D721Med (cell line): ENCODE data around the gene CYFIP1.

Experiments used
- DNase-seq: peaks from one replicate; pipeline ENCODE4 v3.0.0; 2011; ENCODE audit warnings: low spot score; ENCODE audit not compliant: insufficient read length
- FAIRE-seq: peaks from 2 replicates; lab custom pipeline; 2011; peaks lifted over from hg19 to GRCh38; lab: Jason Lieb, UNC
- TF ChIP-seq, protein P1 (sequence below): IDR thresholded peaks from 2 replicates; pipeline ENCODE4 v1.5.1; 2012; ENCODE audit warnings: mild to moderate bottlenecking, control low read depth; ENCODE audit not compliant: insufficient read depth; ENCODE audit errors: missing control alignments

Gene CYFIP1

DNA sequence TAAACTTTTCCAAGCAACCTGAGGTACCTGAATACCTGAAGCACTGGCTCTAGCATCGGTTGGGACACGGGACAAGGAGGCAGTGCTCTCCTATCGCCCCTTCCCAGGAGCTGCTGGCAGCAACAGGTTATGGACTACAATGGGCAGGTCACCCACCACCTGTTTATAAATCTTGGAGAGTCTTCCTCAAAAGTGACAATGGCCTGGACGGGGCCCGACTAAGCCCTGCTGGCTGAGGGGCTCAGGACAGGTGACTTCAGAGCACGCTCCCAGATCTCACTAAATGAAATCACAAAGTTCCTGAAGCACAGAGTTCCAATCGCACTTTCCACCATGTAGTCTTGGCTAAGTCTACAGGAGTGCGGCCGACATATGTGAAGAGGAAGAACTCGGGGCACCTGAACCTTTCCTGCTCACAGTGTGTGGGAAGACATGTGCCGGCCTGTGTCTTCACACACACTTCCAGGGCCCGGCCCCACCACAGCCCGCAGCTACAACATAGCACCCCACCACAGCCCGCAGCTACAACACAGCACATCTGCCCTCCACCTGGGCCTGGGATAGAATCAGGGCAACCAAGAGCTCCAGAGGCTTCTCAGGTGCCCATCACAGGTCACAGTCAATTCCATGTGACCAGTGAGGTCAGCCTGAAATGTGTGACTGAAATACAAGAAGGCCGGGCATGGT, 12.9 kb downstream of the CYFIP1 start:
- no peak for FAIRE-seq
- DNase-seq = no peak
- TF ChIP-seq, protein P1, sequence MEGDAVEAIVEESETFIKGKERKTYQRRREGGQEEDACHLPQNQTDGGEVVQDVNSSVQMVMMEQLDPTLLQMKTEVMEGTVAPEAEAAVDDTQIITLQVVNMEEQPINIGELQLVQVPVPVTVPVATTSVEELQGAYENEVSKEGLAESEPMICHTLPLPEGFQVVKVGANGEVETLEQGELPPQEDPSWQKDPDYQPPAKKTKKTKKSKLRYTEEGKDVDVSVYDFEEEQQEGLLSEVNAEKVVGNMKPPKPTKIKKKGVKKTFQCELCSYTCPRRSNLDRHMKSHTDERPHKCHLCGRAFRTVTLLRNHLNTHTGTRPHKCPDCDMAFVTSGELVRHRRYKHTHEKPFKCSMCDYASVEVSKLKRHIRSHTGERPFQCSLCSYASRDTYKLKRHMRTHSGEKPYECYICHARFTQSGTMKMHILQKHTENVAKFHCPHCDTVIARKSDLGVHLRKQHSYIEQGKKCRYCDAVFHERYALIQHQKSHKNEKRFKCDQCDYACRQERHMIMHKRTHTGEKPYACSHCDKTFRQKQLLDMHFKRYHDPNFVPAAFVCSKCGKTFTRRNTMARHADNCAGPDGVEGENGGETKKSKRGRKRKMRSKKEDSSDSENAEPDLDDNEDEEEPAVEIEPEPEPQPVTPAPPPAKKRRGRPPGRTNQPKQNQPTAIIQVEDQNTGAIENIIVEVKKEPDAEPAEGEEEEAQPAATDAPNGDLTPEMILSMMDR = no peak

DNA sequence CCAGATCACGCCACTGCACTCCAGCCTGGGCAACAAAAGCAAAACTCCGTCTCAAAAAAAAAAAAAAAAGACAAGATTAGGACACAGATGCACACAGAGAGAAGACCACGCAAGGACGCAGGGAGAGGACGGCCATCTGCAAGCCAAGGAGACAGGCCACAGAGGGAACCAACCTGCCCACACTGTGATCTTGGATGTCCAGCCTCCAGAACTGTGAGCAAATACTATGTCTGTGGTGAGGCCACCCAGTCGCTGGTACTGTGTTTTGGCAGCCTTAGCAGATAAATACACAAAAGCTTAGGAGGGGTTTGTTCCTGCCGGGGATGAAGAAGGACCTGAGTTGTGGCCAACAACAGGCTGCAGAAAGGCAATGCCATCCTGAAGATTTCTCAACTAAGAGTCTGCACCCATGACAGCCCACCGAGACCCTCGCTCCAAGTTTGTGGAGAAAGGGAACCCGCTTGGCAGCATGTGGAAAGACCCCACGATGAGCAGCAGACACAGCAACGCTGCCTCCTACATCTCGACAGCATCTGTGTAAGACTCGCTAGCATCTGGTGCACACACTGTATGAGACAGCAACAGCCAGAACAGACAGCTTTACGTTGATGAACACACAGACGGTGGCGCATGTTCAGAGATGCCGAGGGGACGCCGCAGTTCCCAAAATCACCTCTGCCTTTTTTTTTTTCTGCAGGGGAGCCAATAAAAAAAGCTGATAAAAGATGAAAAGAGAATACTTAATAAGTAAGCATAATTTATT, 13.7 kb downstream of the CYFIP1 start:
- TF ChIP-seq, protein P1 = no peak
- no peak for DNase-seq
- FAIRE-seq = no peak

DNA sequence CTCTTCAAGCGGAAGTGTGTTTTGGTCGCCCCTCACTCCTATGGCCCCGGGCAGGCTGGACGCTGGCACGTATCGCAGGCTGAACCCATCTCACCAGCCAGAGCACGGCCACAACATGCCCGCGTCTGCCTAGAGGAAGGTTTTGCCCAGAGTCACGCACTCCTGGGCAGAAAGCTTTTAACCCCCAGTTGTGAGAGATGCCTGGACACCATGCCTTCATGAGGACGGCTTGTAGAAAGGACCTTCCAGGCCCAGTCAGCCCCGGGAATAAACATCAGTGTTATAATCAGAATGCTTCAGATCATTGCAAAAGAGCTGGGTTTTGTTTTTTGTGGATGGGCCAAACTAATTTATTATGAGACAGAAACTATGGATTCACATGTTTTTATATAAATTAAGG, 16.5 kb downstream of the CYFIP1 start:
- TF ChIP-seq, protein P1 = no peak
- DNase-seq = no peak
- no peak for FAIRE-seq

DNA sequence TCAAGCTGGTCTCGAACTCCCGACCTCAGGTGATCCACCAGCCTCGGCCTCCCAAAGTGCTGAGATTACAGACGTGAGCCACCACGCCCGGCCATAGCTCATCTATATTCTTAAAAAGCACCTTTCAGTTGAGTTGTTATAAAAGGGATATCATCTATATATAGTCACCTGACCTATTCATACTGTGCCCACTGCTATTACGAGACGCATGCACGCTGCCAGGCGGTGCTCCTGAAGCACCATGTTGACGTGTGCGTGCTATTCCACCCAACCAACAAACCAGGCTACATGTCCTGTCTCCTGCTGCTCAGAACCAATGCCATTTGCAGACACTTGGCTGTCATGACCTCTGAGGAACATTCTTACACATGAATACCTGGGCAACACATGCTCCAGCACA, 17.6 kb downstream of the CYFIP1 start:
- TF ChIP-seq, protein P1 = no peak
- DNase-seq (no peak), FAIRE-seq (no peak)

DNA sequence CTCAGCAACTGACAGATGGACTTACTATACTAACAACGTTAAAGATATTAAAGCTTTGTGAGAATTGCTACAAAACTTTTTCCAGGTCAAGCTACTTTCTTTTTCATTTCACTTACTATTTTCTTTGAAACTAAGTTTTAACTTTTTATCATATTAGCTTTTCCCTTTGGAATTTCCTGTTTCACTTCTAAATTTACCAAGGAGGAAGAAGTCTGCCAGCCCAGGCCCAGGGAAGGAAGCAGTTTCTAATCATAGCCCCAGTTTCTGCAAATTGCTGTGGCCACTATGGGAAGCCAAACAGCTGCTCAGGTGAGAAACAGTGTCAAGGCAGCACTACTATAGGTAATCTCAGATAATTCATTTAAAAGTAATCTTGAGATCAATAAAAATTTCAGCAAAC, 18.4 kb downstream of the CYFIP1 start:
- DNase-seq (no peak), FAIRE-seq (no peak)
- TF ChIP-seq, protein P1 = no peak

DNA sequence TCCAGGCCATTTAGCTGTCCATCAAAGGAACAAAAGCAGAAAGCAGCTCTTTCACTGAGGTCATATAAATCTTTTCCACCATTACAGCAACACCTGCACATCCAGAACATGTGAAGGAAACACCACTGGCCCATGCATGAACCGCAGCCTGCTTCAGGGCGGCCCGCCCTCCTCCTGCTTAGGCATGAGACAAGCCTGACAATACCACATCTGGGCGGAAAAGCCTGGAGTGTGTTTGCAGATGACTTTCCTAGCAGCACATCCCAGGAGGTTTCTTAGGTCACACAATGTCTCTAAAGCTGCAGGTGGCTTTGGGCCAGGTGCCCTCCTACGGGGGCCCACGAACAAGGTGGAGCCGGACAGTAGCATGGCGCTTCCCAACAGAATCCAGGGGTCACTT, 19.6 kb downstream of the CYFIP1 start:
- TF ChIP-seq, protein P1 = no peak
- FAIRE-seq = no peak
- no peak for DNase-seq

DNA sequence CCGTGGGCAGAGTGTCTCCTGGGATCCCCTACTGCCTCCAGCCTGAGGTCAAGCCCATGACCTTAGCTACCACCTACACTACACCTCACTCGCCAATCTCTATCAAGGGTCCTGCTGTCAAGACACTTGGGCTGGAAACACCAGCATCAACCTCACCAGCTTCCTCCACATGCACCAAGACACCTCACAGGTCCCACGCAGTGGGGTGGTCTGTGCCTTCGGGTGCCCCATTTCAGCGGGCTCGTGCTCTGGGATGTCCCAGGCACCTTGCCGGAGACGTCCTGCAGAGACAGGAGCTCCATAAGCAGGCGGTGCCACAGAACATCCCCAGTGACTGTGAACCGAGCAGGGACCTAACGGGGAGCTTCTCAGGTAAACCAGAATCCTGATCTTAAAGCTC, 20.0 kb downstream of the CYFIP1 start:
- TF ChIP-seq, protein P1 = no peak
- DNase-seq = no peak
- no peak for FAIRE-seq
